NAMALWA (cell line): Measurements from ENCODE around the gene TSPAN11.

Experiments
- DNase-seq: peaks from one replicate; pipeline ENCODE4 v3.0.0-alpha.2; 2015; ENCODE audit warnings: low spot score

Gene TSPAN11

DNA sequence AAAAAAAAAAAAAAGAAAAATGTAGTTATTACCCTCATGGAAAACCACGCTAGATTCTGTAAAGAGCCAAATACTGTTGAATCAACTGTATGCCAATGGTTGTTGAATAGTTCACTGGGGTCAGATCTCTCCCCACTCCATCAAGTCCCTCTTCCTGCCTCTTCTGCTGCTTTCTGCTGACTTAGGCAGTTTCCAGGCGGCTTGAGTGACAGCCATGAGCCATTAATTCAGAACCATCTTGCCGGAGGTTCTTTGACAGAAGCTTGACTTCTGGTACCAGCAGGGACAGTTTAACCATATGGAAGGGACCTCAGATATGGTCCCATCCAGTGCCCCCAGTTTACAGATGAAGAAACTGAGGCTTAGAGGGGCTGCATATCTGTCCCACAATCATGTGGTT, 34.5 kb downstream of the TSPAN11 start:
- DNase-seq = no peak

DNA sequence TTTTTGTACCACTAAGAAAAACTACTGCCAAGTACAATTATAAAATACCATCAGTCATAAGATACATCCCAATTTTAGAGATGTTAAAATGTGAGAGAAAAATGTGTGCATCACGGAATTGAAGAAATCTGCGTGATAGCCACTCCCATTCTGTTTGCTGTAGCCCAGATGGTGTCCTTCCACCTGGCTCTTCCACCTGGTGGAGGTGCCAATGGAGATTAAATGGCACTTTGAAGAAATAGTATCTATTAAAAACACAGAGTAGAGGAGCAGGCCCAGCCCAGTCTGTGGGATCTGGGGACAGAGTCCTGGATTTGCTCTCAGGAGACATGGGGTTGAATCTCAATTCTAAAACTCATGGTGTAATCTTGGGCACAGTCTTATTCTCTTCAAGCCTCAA, 35.5 kb downstream of the TSPAN11 start:
- DNase-seq = no peak

DNA sequence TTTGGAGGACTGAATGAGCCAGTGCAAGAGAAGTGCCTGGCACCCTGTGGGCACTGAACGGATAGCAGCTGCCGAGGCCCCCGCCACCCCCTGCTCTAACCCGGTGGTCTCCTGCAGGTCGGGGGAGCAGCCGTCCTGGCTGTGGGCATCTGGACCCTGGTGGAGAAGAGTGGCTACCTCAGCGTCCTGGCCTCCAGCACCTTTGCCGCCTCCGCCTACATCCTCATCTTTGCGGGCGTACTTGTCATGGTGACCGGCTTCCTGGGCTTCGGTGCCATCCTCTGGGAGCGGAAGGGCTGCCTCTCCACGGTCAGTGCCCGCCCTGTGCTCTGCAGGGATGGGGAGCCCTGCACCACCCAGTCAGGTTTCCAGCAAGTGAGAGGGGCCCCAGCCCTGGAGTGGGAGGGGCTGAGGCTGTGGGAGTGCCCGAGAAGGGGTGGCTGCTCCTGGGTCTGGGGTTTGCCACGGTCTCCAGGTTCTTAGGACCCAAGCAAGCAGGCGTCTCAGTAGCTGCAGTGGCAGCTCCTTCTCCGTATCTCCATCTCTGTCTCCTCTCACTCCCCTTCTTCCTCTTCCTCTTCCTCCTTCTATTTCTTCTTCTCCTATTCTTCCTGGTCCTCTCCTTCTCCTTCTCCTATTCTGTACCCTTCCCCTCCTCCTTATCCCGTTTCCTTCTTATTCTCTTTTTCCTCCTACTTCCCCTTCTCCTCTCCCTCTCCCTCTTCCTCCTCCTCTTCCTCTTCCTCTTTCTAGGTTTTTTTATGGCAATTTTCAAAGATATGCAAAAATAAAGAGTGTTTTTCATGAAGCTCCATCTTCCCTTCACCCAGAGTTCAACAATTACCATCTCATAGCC, 37.4 kb downstream of the TSPAN11 start:
- no peak for DNase-seq

DNA sequence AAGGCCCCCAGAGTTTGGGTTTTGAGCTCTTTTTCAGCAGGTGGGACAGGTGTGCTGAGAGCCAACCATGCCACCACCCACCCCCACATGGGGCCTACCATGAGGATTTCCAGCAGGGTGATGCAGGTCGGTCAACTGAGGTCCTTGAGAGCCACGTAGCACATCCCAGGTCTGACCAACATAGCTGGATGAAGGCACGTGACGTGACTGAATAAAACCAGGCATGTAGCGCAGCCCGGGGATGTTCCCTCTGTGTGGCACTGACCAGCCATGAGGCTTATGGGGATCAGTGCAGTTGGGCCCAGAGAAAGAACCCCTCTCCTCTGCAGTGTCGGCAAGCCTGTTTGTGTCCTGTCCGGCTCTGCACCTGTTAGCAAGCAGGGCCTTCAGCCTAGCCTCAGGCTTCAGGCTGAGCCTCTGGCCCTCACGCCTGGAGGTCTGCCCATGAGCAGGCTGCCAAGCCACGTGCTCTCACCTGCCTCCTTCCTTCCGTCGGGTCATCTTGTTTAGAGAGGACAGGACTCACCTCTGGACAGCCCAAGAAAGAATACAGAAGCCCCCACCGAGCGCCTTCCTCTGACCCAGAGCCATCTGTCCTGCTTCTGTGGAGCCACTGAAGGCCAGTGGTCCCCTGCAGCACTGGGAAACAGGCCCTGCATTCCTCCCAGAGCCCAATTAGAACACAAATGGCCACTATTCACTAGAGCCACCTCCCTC, 38.5 kb downstream of the TSPAN11 start:
- no peak for DNase-seq

DNA sequence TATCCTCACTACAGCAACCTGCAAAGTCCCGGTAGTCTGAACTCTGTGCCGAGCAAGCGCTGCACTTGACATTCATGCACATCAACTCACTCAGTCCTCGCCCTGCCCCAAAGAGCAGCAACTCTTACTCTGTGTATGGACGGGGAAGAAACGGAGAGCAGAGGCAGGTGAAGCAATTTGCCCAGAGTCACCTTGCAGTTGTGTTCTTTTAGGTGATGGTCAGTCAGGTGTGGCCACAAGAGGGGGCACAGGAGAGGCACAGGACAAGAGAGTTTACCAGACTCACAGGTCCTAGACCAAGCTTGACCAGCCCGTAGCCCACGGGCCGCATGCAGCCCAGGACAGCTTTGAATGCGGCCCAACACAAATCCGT, 39.1 kb downstream of the TSPAN11 start:
- no peak for DNase-seq

DNA sequence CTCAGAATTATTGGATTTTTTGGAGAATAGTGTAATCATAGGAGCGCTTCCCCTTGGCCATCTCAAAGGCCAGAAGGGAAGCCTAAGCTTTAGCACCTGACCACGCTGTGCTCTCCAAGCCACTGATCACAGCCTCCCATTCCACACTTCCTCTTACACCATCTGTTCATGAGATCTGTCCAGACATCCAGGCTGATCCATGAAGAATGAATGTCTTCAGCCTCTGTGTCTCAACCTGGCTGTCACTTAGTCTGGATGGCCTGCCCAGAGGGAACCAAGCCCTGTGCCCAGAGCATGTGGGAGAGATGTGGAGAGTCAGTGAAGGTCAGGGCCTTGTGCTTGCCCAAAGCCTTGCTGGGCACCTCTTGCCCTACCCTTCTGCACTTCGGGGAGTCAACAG, 40.5 kb downstream of the TSPAN11 start:
- DNase-seq = no peak

DNA sequence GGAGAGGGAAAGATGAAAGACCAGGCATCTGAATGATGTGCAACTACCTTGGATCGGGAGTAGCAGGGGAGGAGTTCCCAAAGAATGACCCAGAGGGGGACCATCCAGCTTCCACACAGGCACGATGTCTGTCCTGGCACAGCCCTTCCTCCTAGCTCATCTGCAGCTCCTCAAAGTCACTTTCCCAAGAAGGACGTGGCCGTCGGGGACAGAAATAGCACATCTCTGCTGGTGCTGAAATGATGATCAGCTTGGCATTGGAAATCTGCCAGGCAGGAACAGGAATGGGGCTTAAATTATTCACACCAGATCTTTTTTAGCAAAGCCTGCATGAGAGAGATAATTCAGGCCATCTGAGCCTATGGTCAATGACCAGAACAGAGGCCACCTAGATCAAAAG, 41.7 kb downstream of the TSPAN11 start:
- DNase-seq = no peak

DNA sequence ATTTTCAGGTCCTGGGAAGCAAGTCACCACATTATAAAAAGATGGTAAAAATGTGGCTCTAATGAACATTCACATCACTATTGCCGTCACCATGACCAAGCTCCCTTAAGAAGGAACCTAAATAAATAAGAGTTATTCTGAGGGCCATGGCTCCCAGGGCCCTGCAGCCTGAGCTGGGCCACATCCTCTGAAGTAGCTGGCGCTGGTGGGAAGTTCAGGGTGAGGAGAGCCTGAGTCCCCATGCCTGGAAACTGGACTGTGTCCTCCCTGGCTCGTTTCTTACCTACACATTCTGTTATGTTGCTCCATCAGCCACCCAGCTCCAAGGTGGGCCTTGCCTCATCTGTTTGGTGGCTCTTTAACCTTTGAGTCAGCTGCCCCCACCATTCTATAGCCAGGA, 42.5 kb downstream of the TSPAN11 start:
- no peak for DNase-seq

DNA sequence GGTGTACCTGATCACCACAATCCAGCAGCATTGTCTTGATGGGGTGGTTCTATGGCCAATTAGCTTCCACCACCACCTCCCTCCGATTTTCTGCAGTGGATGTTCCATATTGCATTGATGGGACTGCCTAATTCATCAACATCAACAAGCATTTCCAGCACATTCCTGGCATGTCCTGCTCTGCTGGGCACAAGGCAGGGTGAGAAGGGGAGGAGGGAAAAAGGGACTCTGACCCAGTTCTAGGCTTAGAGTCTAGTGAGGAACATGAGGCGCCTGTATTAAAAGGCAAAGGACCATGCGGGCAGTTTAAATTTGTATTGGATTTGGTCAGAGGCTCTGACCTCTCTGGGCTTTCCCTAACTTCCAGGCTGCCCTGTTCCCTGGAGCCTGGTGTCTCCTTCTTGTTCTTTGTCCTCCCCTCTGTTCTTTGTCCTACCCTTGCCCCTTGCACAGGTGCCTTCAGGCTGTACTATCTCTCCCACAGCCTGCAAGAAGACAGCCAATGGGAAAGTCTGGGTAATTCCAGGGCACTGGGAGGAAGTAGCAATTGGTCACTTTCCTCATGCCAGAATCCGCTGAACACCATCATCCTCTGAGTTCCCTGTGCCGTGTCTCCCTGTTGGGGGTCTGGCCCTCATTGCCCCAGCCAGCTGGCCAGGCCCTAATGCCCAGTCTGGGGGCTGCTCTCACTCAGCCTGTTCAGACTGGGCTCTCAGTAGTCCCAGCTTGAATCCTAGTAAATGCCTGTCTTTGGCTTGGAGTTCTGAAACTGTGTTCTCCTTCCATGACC, 43.3 kb downstream of the TSPAN11 start:
- DNase-seq = no peak

DNA sequence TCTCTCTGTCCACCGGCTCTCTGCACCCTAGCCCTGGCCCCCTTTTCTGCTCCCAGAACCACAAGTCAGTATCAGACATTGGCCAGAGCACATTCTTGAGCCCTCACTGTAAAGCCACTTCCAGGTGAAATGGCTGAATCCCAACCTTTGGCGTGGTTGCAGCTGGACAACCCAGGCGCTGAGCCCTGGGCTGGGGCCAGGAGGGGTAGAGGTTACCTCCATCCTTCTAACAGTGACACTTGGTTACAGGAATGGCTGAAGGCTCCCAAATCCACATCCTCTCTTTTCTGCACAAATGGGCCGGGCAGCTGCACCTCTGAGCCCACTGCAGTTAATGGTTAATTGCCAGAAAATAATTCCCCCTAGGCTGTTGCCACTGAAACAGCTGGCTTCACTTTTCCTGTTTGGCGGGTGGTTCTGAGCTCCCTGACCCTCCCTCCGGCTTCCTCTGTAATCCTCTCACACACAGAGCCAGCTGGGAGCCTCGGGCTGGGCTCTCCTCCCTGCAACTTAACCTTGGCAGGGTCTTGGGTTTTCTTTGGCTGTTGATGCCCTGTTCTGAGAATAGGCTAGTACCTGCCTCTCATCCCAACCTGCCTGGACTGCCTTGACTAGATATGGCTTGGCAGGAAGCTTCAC, 44.1 kb downstream of the TSPAN11 start:
- DNase-seq = no peak

DNA sequence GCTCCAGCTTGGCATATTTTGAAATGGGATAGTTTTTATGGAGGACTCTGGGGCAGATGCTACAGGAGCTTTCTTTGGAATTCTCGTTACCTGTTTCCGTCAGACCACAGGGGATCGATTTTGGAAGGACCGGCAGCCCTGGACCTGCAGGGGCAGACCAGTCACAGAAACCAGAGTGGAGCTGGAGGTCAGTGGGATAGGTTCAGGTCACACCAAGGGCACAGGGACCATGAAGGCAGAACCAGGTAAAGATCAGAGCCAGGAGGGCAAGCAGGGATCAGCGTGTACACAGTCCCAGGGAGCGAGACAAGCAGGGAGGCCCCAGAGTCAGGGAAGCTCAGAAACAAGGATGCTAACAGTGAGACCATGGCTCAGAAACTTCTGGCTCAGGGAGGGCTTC, 45.5 kb downstream of the TSPAN11 start:
- DNase-seq = no peak

DNA sequence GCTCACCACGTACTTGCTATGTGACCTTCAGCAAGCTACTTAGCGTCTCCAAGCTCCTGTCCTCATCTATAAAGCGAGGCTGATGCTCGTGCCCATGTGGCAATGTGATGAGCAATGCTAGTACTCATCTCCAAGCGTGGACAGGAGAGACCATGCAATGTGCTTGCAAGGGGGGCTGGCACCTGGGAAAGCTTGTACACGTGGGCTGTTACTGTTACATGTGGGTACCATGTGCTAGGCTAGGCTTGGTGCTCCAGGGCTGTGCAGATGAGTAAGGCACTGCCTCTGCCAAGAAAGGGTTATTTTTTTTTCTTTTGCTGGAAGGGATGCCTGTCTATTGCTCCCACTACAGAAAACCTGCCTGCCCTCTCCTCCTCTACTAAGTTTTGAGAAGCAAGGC, 46.6 kb downstream of the TSPAN11 start:
- no peak for DNase-seq

DNA sequence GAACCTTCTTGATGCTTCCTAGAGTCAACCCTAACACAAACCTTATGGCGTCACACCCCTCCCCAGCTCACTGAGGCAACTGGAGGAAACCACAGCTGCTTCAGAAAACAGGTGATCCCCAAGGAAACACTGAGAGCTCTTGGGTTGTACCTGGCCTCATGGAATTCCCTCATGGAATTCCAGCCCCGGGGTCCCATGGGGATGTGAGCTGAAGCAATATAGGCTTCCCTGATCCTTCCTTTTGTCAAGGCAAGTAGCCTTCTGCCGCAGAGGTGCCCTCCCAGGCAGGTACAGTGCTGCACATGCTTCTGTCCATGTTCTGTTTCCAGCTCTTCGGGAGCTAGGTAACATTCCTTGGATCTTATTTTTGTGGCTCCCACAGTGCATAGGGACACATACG, 47.3 kb downstream of the TSPAN11 start:
- no peak for DNase-seq

DNA sequence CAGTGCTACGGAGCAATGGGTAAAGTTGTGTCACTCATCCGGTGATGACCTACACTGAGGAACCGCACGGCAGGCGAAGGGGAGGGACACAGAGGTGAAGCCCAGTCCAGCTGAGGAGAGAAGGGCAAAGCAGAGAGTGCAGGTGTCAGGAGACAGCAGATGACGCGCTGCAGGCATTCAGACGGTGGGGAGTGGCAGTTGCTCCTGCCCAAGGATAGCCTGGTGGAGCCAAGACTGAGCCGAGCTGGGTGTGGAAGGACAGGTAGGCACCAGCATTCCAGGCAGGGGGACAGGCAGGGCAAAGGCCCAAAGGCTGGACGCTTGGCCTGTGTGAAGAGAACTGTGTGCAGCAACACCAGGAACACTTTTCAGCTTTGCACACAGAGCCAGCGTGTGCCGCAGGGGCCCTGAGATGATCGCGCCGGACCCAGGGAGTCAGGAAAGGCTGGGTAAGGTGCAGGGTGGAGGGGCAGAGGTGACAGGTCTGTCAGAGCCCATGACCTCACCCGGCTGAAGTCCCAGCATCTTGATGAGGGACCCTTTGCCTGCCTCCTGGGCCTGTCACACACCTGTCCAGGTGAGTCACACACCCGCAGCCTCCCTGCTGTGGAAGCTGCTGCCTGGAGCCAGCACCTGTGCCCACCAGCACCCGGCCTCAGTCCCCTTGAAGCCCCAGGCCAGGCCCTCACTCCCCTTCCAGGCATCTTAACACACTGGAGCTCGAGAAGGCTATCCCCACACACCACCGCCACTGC, 48.4 kb downstream of the TSPAN11 start:
- no peak for DNase-seq

DNA sequence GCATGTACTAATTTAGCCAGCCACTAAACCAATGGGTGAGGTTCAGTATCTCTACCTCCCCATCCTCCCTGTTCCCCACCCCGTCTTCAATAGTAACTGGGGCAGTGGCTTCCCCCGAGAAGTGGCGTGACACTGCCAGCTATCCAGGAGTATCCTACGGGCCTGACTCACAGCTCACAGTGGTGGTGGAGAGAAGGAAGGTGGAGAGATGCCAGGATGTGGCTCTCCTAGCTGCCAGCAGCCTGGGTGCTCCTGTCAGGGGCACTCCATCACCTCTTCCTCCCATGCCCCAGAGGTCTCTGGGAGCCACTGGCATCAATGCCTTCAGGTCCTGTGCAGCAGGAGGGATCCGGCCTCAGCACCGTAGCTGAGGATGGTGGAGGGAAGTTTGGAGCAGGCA, 49.0 kb downstream of the TSPAN11 start:
- no peak for DNase-seq

DNA sequence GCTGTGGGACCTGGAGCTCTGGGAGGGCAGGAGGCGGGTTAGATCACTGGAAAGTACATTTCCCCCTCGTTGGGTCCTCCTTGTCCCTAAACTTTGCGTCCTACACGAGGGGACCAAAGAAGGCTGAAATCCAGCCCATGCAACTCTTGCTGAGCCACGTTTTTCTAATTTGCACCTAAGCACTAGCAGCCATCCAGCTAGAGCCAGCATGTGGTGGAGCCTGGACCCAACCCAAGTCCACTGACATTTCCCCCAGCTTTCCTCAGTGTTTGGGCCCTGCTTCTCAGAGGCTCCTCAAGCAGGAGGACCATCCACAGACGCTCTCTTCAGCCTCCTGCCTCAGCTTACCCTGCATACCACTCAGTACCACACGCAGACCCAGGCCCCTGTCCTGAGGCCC, 49.7 kb downstream of the TSPAN11 start:
- no peak for DNase-seq

DNA sequence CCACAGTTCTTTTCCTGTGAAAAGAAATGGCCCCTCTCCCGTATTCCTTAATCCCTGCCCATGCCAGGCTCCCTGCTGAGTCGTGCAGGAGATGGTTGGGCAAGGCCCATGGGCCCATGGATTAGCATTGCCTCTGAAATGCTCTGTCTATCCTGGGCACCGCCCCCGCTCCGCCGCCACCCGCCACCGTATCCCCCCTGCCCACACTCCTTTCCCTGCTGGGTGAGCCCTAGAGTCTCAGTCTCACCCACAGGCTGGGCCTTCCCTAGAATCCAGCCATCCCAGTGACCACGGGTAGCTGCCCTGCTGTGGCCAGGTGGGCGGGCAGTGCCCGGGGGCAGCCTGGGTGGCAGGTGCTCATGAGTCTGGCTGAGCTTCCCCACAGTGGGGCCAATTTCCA, 50.6 kb downstream of the TSPAN11 start:
- no peak for DNase-seq

DNA sequence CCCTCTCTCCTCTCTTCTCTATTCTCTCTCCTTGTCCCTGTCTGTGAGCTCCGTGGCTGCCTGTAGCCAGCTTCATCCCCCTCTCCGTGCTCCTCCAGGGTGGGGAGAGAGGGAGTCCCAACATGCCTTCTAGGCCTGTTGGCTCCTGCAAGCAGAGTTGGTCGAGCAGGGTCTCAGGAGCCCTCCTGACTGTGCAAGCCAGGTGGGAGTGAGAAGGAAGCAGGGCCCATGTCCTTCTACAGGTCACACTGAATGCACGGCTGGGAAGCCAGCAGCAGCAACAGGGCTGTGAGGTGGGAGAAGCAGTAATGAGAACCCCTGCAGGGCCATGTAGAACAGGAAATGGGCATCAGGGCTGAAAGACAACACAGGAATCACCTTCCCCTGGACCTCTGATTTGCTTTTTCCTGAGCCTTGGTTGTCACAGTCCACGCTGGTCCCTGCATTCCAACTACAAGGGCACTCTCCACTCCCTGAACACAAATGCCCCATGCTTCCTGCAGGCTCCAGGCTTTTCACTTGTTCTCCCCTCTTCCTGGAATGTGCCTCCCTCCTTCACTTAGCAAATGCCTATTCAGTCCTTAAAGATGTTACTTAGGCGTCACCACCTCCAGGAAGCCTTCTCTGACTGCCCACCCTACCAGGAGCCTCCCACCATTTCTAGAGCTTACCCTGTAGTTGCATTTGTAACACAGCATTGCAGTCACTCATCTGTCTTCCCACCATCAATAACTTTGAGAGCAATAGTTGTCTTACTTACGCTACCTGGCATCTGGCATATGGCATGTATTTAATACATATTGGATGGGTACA, 51.2 kb downstream of the TSPAN11 start:
- DNase-seq = no peak

DNA sequence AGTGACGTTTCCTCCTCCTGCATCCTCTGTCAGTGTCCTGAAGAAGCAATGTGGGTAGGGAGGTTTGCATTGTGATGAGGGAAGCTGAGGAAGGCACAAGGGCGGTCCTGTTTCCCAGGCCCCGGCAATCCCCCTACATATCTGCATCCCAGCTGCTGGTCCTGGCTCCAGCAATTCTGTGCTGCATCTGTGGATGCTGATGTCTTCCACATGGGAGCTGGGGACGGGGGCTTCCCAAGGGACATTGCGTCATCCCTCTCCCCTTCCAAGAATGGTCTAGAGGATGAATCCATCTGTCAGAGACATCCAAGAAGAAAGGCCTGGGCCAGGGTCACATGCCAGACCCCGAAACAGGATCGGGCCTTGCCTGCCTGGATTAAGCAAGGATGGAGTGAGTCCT, 52.1 kb downstream of the TSPAN11 start:
- DNase-seq = no peak

DNA sequence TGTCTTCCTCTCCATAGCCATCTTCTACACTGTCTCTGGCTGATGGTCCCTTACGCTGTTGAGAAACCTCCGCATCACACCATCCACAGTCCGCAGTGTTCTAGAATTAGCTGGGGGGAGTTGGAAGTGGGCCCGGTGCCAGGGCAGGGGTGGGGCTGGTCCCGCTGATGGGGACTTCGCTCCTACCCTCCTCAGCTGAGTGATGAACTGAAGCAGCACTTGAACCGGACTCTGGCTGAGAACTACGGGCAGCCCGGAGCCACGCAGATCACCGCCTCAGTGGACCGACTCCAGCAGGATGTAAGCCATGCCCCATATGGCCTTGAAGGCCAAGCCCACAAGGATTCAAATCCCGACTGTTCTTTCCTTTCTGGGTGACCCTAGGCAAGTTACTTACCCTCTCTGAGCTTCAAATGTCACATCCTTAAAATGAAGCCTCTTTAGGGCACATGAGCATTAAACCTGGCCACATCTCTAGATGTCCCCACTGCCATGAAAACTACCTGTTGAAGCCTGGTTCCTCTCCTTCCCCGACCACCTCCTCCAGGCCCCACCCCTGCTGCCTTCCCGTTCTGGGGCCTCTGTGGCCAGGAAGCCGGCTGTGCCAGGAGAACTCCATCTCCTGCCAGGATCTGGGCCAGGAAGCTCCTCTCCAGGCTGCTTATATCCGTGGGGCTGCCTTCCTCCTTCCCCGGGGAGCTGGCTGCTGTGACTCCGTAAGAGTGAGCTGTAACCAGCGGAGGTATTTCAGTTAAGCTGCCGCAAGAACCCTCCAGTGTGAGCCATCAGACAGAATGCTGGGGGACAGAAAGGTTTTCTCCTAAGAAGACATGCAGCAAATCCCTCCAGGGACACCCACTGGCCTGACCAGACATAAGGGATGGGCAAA, 53.1 kb downstream of the TSPAN11 start:
- no peak for DNase-seq
